MM.1S (cell line): Measurements from ENCODE around the gene PAK2.

ENCODE experiments used
- DNase-seq: peaks from one replicate; pipeline ENCODE4 v3.0.0-alpha.2; 2015
- H2AFZ ChIP-seq: fragments of 300-600 bp; sonication (generic); 2 replicates; pipeline ENCODE4 v1.6.0; 2016; ENCODE audit warnings: antibody characterized with exemption, low read length
- H3F3A ChIP-seq: fragments of 300-600 bp; sonication (generic); 2 replicates; pipeline ENCODE4 v1.6.1; 2016; ENCODE audit warnings: mild to moderate bottlenecking, antibody characterized with exemption, low read length, moderate library complexity, mixed read lengths; ENCODE audit not compliant: insufficient read depth
- H3K27ac ChIP-seq: fragments of 300-600 bp; sonication (generic); 2 replicates; pipeline ENCODE4 v1.5.1; 2016; ENCODE audit warnings: mild to moderate bottlenecking, low read length
- H3K27me3 ChIP-seq: fragments of 300-600 bp; sonication (generic); replicated peaks from 2 replicates; pipeline ENCODE4 v1.6.0; 2016; ENCODE audit warnings: low read length; ENCODE audit not compliant: insufficient read depth
- H3K36me3 ChIP-seq: fragments of 300-600 bp; sonication (generic); replicated peaks from 2 replicates; pipeline ENCODE4 v1.6.1; 2016; ENCODE audit warnings: mild to moderate bottlenecking, low read length, mixed read lengths; ENCODE audit not compliant: insufficient read depth
- H3K4me1 ChIP-seq: fragments of 300-600 bp; sonication (generic); 2 replicates; pipeline ENCODE4 v1.6.1; 2016; ENCODE audit warnings: low read length, mixed read lengths
- H3K4me2 ChIP-seq: fragments of 300-600 bp; sonication (generic); 2 replicates; pipeline ENCODE4 v1.6.0; 2016; ENCODE audit warnings: low read depth, low read length
- H3K4me3 ChIP-seq: fragments of 300-600 bp; sonication (generic); 2 replicates; pipeline ENCODE4 v1.5.1; 2016; ENCODE audit warnings: low read length, mixed read lengths
- H3K79me2 ChIP-seq: fragments of 300-600 bp; sonication (generic); 2 replicates; pipeline ENCODE4 v1.6.1; 2016; ENCODE audit warnings: mixed run types, low read length, mixed read lengths
- H3K9ac ChIP-seq: fragments of 300-600 bp; sonication (generic); 2 replicates; pipeline ENCODE4 v1.6.1; 2016; ENCODE audit warnings: low read length, mixed read lengths
- H3K9me2 ChIP-seq: fragments of 300-600 bp; sonication (generic); replicated peaks from 2 replicates; pipeline ENCODE4 v1.6.1; 2016; ENCODE audit warnings: mild to moderate bottlenecking, low read length, mixed read lengths; ENCODE audit not compliant: insufficient read depth
- H3K9me3 ChIP-seq: fragments of 300-600 bp; sonication (generic); replicated peaks from 2 replicates; pipeline ENCODE4 v1.6.1; 2016; ENCODE audit warnings: mild to moderate bottlenecking, low read length, mixed read lengths; ENCODE audit not compliant: insufficient read depth
- H4K20me1 ChIP-seq: fragments of 300-600 bp; sonication (generic); 2 replicates; pipeline ENCODE4 v1.6.1; 2016; ENCODE audit warnings: mild to moderate bottlenecking, low read length, moderate library complexity, mixed read lengths; ENCODE audit not compliant: insufficient read depth
- CTCF ChIP-seq: fragments of 300-600 bp; sonication (generic); IDR thresholded peaks from 2 replicates; pipeline ENCODE4 v1.5.1; 2016; ENCODE audit warnings: antibody characterized with exemption, low read length, mixed read lengths
- EZH2 ChIP-seq: fragments of 300-600 bp; sonication (generic); optimal IDR thresholded peaks from 2 replicates; pipeline ENCODE3; 2017; ENCODE audit warnings: low read depth, mild to moderate bottlenecking, antibody characterized with exemption, low read length, mixed read lengths
- EZH2phosphoT487 ChIP-seq: fragments of 300-600 bp; sonication (generic); IDR thresholded peaks from 2 replicates; pipeline ENCODE4 v1.6.1; 2018; ENCODE audit warnings: antibody characterized with exemption, low read length

The PAK2 gene

GRCh38 chr3:196793246-196793645, 53.6 kb downstream of the PAK2 start:
- no peak for DNase-seq
- H3K4me2 ChIP-seq, result no peak overlapping the region

GRCh38 chr3:196794467-196794866, 54.8 kb downstream of the PAK2 start:
- Histone ChIP-seq H3K79me2 (peaks cover 60% of the 10 kb centered on the region), H3K27me3 (no peaks in the 10 kb centered on the region), H3K9me2 (no peaks in the 10 kb centered on the region), H3K27ac (no peak overlapping the region), H2AFZ (no peak overlapping the region), H3K4me3 (no peak overlapping the region), H3K4me1 (no peaks in the 10 kb centered on the region), H3K4me2 (no peak overlapping the region), H4K20me1 (no peaks in the 10 kb centered on the region; the same call in 1 of the 2 replicates), H3K9ac (no peak overlapping the region), H3K36me3 (peaks cover 14% of the 10 kb centered on the region; the same call in 1 of the 2 replicates), H3K9me3 (no peaks in the 10 kb centered on the region), H3F3A (no peaks in the 10 kb centered on the region)
- no peak for TF ChIP-seq EZH2
- no peak for TF ChIP-seq CTCF
- no peak for TF ChIP-seq EZH2phosphoT487
- DNase-seq, result no peak

More at GRCh38 chr3:196793246-196793645, 53.6 kb downstream of the PAK2 start:
- Histone ChIP-seq H3F3A (no peaks in the 10 kb centered on the region), H4K20me1 (no peaks in the 10 kb centered on the region; the same call in 1 of the 2 replicates), H3K27me3 (no peaks in the 10 kb centered on the region), H3K9ac (no peak overlapping the region), H2AFZ (no peak overlapping the region), H3K4me3 (no peak overlapping the region), H3K79me2 (peaks cover 60% of the 10 kb centered on the region), H3K4me1 (no peaks in the 10 kb centered on the region), H3K36me3 (peaks cover 14% of the 10 kb centered on the region; the same call in 1 of the 2 replicates), H3K27ac (no peak overlapping the region), H3K9me3 (no peaks in the 10 kb centered on the region), H3K9me2 (no peaks in the 10 kb centered on the region)
- TF ChIP-seq CTCF (no peak), EZH2 (no peak), EZH2phosphoT487 (no peak)

GRCh38 chr3:196796317-196796716, 56.7 kb downstream of the PAK2 start:
- Histone ChIP-seq H3K4me3 (no peak overlapping the region), H3K4me2 (no peak overlapping the region), H2AFZ (no peak overlapping the region), H3K9me2 (no peaks in the 10 kb centered on the region), H3K9me3 (no peaks in the 10 kb centered on the region), H3K36me3 (no peaks in the 10 kb centered on the region), H3K27ac (no peak overlapping the region), H3K9ac (no peak overlapping the region), H3K4me1 (no peaks in the 10 kb centered on the region), H3K27me3 (no peaks in the 10 kb centered on the region), H3F3A (no peaks in the 10 kb centered on the region), H4K20me1 (no peaks in the 10 kb centered on the region; the same call in 1 of the 2 replicates), H3K79me2 (peaks cover 57% of the 10 kb centered on the region)
- TF ChIP-seq EZH2phosphoT487, result no peak
- no peak for TF ChIP-seq EZH2
- TF ChIP-seq CTCF, result no peak
- DNase-seq, result no peak
